KMS-11 (cell line): ENCODE data around the gene IL1R2.
"Not testable (repeated sequence)": the region's sequence is repeated elsewhere in the genome, so short reads cannot be mapped to it uniquely, and the experiment has no call there.

Experiments used
- H2AFZ ChIP-seq: fragments of 200-600 bp; sonication (generic); 2 replicates; pipeline ENCODE4 v1.6.1; 2016; ENCODE audit warnings: antibody characterized with exemption, mixed run types, low read depth
- H3K27ac ChIP-seq: fragments of 200-600 bp; sonication (generic); 2 replicates; pipeline ENCODE4 v1.6.1; 2016; ENCODE audit warnings: mild to moderate bottlenecking, mixed run types
- H3K27me3 ChIP-seq: fragments of 200-600 bp; sonication (generic); 2 replicates; pipeline ENCODE4 v1.6.1; 2017; ENCODE audit warnings: mild to moderate bottlenecking, low read depth, mixed run types, moderate library complexity; ENCODE audit not compliant: insufficient read depth
- H3K36me3 ChIP-seq: fragments of 200-600 bp; sonication (generic); 2 replicates; pipeline ENCODE4 v1.6.1; 2017; ENCODE audit warnings: mild to moderate bottlenecking, mixed run types; ENCODE audit not compliant: insufficient read depth
- H3K4me1 ChIP-seq: fragments of 200-600 bp; sonication (generic); 2 replicates; pipeline ENCODE4 v1.6.1; 2016; ENCODE audit warnings: mild to moderate bottlenecking, low read depth, mixed run types; ENCODE audit not compliant: poor library complexity, severe bottlenecking
- H3K4me2 ChIP-seq: fragments of 200-600 bp; sonication (generic); 2 replicates; pipeline ENCODE4 v1.7.0; 2016; ENCODE audit warnings: mild to moderate bottlenecking, mixed run types
- H3K4me3 ChIP-seq: fragments of 200-600 bp; sonication (generic); IDR thresholded peaks from 2 replicates; pipeline ENCODE4 v1.6.1; 2017; ENCODE audit warnings: low read depth, low read length, mixed read lengths; ENCODE audit not compliant: insufficient read depth
- H3K79me2 ChIP-seq: fragments of 200-600 bp; sonication (generic); 2 replicates; pipeline ENCODE4 v1.6.1; 2016; ENCODE audit warnings: low read depth, mixed run types; ENCODE audit not compliant: insufficient read depth
- H3K9ac ChIP-seq: fragments of 200-600 bp; sonication (generic); 2 replicates; pipeline ENCODE4 v1.6.1; 2016; ENCODE audit warnings: mild to moderate bottlenecking, mixed run types
- H4K20me1 ChIP-seq: fragments of 200-600 bp; sonication (generic); 2 replicates; pipeline ENCODE4 v1.6.1; 2016; ENCODE audit warnings: mild to moderate bottlenecking, mixed run types; ENCODE audit not compliant: insufficient read depth
- TF ChIP-seq, protein P1 (sequence below): fragments of 200-600 bp; sonication (generic); conservative IDR thresholded peaks from 2 replicates; pipeline ENCODE4 v1.6.1; 2017; ENCODE audit warnings: low read depth, mild to moderate bottlenecking, antibody characterized with exemption, low read length, moderate library complexity, mixed read lengths

IL1R2 gene

DNA sequence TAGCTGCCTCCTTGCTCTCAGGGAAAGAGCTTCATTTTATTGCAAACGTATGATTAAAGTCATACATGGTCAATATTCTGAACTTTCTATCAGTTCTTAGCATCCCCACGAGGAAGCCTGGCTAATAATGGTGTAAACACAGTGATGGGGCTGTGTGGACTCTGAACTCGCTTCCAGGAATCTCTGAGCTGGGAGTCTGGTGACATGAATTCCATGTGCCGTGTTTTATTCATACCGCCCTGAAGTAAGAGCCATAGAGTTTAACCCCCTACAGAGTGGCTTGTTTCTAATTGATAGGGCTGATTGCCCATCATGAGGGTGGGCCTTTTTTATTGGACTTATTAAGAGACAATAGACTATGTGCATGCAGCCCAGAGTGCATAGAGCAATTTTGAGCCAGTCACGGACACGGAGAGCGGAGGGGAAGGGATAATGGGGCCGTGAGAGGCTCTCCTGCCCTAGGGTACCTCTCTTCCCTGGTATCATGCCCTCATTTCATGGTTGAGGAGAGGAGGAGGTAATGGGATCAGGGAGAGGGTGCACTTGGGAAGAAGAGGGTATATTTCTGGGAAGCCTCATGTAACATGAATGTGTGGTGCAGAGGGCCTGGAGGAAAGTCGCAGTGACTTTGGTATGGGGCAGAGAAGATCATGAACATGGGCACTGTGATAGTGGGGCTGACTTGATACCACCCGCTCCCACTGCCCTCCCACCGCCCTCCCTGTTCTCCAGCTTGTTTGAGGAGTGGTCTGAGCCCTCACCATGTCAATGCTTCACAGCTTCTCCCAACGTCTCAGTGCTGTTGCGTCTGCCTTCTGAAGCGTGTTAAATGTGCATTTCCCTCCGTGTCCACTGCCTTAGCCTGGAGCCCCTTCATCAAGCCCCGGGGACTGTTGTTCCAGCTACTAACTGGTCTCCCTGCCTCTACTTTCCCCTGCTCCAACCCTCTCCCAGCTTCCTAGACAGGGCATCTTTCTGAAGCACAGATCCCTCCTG, 73.2 kb downstream of the IL1R2 start:
- H3K27me3 ChIP-seq, result no peaks in the 10 kb centered on the region
- H3K4me3 ChIP-seq, result no peak overlapping the region
- H2AFZ ChIP-seq, result no peak overlapping the region
- H3K4me2 ChIP-seq, result no peak overlapping the region
- H3K79me2 ChIP-seq, result no peaks in the 10 kb centered on the region
- TF ChIP-seq, protein P1, sequence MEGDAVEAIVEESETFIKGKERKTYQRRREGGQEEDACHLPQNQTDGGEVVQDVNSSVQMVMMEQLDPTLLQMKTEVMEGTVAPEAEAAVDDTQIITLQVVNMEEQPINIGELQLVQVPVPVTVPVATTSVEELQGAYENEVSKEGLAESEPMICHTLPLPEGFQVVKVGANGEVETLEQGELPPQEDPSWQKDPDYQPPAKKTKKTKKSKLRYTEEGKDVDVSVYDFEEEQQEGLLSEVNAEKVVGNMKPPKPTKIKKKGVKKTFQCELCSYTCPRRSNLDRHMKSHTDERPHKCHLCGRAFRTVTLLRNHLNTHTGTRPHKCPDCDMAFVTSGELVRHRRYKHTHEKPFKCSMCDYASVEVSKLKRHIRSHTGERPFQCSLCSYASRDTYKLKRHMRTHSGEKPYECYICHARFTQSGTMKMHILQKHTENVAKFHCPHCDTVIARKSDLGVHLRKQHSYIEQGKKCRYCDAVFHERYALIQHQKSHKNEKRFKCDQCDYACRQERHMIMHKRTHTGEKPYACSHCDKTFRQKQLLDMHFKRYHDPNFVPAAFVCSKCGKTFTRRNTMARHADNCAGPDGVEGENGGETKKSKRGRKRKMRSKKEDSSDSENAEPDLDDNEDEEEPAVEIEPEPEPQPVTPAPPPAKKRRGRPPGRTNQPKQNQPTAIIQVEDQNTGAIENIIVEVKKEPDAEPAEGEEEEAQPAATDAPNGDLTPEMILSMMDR, result no peak
- no peaks in the 10 kb centered on the region for H3K4me1 ChIP-seq
- no peaks in the 10 kb centered on the region for H3K36me3 ChIP-seq
- no peak overlapping the region for H3K9ac ChIP-seq
- no peak overlapping the region for H3K27ac ChIP-seq
- no peaks in the 10 kb centered on the region for H4K20me1 ChIP-seq

DNA sequence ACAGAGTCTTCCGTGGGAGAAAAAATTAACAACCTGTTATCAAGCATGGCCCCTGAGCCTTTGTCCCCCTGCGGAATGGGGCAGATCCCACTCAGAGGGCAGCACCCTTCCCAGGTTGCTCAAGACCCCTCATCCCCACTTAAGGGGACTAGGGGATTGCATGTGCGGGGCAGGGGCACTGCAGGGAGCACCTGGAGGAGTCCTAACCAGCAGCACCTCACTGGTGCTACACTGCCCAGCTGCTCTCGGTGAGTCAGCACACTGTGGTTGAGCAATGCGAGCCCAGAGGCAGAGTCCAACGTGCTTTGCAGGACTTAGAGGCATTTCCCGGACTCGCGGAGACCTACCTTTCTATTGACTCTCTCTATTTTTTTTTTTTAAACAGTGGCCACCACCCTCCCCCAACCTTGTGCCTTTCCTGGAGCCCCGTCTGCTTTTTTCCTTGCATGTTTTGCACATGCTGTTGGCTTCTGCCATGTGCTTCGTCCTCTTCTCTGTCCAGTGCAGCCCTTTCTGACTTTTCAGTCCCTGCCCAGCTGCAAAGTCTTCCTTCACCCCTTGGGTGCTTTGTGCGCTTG, 74.0 kb downstream of the IL1R2 start:
- no peaks in the 10 kb centered on the region for H4K20me1 ChIP-seq
- TF ChIP-seq, protein P1, result no peak
- no peak overlapping the region for H3K27ac ChIP-seq
- no peak overlapping the region for H2AFZ ChIP-seq
- H3K36me3 ChIP-seq, result no peaks in the 10 kb centered on the region
- no peaks in the 10 kb centered on the region for H3K4me1 ChIP-seq
- no peak overlapping the region for H3K4me3 ChIP-seq
- H3K4me2 ChIP-seq, result no peak overlapping the region
- H3K79me2 ChIP-seq, result no peaks in the 10 kb centered on the region
- H3K9ac ChIP-seq, result no peak overlapping the region
- no peaks in the 10 kb centered on the region for H3K27me3 ChIP-seq

DNA sequence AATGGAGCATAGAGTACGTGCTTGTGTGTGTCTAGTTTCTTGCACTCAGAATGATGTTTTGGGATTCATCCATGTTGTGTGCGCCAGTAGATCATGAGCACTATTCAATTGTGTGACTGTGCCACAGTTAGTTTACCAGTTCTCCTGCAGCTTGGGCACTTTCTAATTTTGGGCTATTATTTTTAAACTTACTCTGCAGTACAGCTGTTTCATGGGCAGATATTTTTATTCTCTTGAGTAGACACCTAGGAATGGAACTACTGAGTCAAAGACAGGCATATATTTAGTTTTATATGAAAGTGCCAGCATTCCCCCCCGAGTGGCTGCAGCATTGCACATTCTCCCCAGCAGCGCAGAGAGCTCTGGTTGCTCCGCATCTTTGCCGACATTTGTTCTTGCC, 74.8 kb downstream of the IL1R2 start:
- TF ChIP-seq, protein P1, result no peak
- no peak overlapping the region for H3K9ac ChIP-seq
- H3K27me3 ChIP-seq, result no peaks in the 10 kb centered on the region
- H3K79me2 ChIP-seq, result no peaks in the 10 kb centered on the region
- H3K4me2 ChIP-seq, result no peak overlapping the region
- H3K4me1 ChIP-seq, result no peaks in the 10 kb centered on the region
- H3K36me3 ChIP-seq, result no peaks in the 10 kb centered on the region
- H3K27ac ChIP-seq, result no peak overlapping the region
- H2AFZ ChIP-seq, result no peak overlapping the region
- H4K20me1 ChIP-seq, result no peaks in the 10 kb centered on the region
- H3K4me3 ChIP-seq, result no peak overlapping the region

DNA sequence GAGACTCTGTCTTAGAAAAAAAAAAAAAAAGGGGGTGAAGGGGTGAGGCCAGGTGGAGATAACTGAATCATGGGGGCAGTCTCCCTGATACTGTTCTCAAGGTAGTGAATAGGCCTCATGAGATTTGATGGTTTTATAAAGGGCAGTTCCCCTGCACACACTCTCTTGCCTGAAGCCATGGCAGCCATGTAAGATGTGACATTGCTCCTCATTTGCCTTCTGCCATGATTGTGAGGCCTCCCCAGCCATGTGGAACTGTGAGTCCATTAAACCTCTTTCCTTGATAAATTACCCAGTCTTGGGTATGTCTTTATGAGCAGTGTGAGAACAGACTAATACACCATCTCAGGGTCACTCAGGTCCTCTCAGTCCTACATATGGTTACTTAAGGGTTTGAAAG, 76.4 kb downstream of the IL1R2 start:
- not testable (repeated sequence) for H2AFZ ChIP-seq, H3K27me3 ChIP-seq, H3K9ac ChIP-seq, H3K4me1 ChIP-seq, H3K36me3 ChIP-seq, H3K79me2 ChIP-seq, H3K4me3 ChIP-seq, H3K27ac ChIP-seq, H4K20me1 ChIP-seq, H3K4me2 ChIP-seq
